ENCODE data around the gene PCDHGA8.
"Not testable (repeated sequence)": the region's sequence is repeated elsewhere in the genome, so short reads cannot be mapped to it uniquely, and the experiment has no call there.

Gene PCDHGA8

GRCh38 chr5:141403387-141403786 is 11.0 kb downstream of the PCDHGA8 start:
- DNase-seq (ENCODE audit: low read depth) = no peak

GRCh38 chr5:141407790-141408505 is 15.5 kb downstream of the PCDHGA8 start, which contains the start of gene PCDHGB6:
Gene PCDHGB6 (plus strand): TSS chr5:141408021. CDS start chr5:141408203, 182 bp downstream.
- not testable (repeated sequence) for DNase-seq (ENCODE audit: low read depth)

- no peak for DNase-seq (ENCODE audit: low read depth)
Observed at GRCh38 chr5:141409598-141410306, 17.3 kb downstream of the PCDHGA8 start.

- no peak for DNase-seq (ENCODE audit: low read depth)
Observed at GRCh38 chr5:141411575-141411974, 19.1 kb downstream of the PCDHGA8 start.

- DNase-seq (ENCODE audit: low read depth) = peak; percentile 49
Observed at GRCh38 chr5:141412854-141413539, 20.6 kb downstream of the PCDHGA8 start, which contains the start of gene PCDHGA10. Gene PCDHGA10 (plus strand): TSS chr5:141412987. CDS start chr5:141413176, 189 bp downstream.

- no peak for DNase-seq (ENCODE audit: low read depth)
Observed at GRCh38 chr5:141413540-141414069, 21.2 kb downstream of the PCDHGA8 start.

GRCh38 chr5:141414548-141415274 is 22.3 kb downstream of the PCDHGA8 start:
- not testable (repeated sequence) for DNase-seq (ENCODE audit: low read depth)

- not testable (repeated sequence) for DNase-seq (ENCODE audit: low read depth)
Observed at GRCh38 chr5:141415275-141415618, 22.8 kb downstream of the PCDHGA8 start.

GRCh38 chr5:141417494-141418172 is 25.2 kb downstream of the PCDHGA8 start, which contains the start of gene PCDHGB7:
Gene PCDHGB7 (plus strand): TSS chr5:141417677. CDS start chr5:141417860, 183 bp downstream.
- peak; percentile 63 for DNase-seq (ENCODE audit: low read depth)

GRCh38 chr5:141419074-141419880 is 26.8 kb downstream of the PCDHGA8 start:
- DNase-seq (ENCODE audit: low read depth) = no peak

- DNase-seq (ENCODE audit: low read depth) = peak; percentile 53
Observed at GRCh38 chr5:141420855-141421488, 28.5 kb downstream of the PCDHGA8 start, which contains the start of gene PCDHGA11. Gene PCDHGA11 (plus strand): TSS chr5:141421051. CDS start chr5:141421228, 177 bp downstream.

- DNase-seq (ENCODE audit: low read depth) = no peak
Observed at GRCh38 chr5:141421489-141421855, 29.0 kb downstream of the PCDHGA8 start.

- no peak for DNase-seq (ENCODE audit: low read depth)
Observed at GRCh38 chr5:141422742-141423291, 30.4 kb downstream of the PCDHGA8 start.

- DNase-seq (ENCODE audit: low read depth) = no peak
Observed at GRCh38 chr5:141427783-141428426, 35.5 kb downstream of the PCDHGA8 start.

GRCh38 chr5:141430332-141431113 is 38.1 kb downstream of the PCDHGA8 start, which contains the start of gene PCDHGA12:
Gene PCDHGA12 (plus strand): TSS chr5:141430507. CDS start chr5:141430760, 253 bp downstream.
- DNase-seq (ENCODE audit: low read depth) = peak; percentile 82

GRCh38 chr5:141431286-141431685 is 38.9 kb downstream of the PCDHGA8 start:
- no peak for DNase-seq (ENCODE audit: low read depth)

GRCh38 chr5:141432308-141432707 is 39.9 kb downstream of the PCDHGA8 start:
- DNase-seq (ENCODE audit: low read depth) = not testable (repeated sequence)

GRCh38 chr5:141432726-141433125 is 40.3 kb downstream of the PCDHGA8 start:
- DNase-seq (ENCODE audit: low read depth) = not testable (repeated sequence)

Data from fibroblast of the conjunctiva (primary cell).